GM18508 (cell line): ENCODE data around the gene IL7R.

ENCODE experiments used
- ATAC-seq: cut with Tn5 transposase; IDR thresholded peaks from one replicate; pipeline ENCODE4 v1.9.1; 2021; ENCODE audit warnings: moderate number of reproducible peaks; ENCODE audit not compliant: insufficient read depth, unreplicated experiment

IL7R gene

DNA sequence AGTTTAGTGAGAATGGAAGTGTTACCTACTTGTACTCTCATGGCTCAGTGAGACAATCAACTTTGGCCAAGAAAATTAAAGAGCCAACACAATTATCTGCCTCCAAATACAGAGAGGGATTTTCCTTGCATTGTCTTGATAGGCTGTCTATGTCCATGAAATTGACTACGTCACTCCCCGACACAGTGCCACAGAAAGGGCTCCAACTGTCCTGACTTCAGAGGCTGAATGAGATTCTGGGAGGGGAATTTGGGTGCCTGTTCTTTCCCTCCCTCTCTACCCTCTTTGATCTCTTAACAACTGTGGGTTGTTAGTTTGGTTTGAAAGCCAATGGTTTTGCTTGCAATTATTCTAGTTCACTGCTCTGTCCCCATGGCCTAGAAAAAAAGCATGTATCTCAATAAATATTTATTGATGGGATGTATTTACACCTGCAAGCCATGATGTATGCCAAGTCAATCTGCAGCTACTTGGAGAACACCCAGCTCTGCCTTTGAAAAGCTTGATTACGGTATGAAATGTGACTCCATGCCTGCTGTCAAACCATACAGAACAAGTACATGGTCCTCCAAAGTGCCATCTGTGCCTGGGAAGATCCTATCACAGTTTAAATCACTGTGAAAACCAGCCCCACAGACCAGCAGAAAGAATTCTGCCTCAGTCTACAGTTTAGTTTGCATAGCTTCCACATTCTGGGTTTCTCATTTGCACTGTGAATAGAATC is 44.4 kb downstream of the IL7R start:
- no peak for ATAC-seq

DNA sequence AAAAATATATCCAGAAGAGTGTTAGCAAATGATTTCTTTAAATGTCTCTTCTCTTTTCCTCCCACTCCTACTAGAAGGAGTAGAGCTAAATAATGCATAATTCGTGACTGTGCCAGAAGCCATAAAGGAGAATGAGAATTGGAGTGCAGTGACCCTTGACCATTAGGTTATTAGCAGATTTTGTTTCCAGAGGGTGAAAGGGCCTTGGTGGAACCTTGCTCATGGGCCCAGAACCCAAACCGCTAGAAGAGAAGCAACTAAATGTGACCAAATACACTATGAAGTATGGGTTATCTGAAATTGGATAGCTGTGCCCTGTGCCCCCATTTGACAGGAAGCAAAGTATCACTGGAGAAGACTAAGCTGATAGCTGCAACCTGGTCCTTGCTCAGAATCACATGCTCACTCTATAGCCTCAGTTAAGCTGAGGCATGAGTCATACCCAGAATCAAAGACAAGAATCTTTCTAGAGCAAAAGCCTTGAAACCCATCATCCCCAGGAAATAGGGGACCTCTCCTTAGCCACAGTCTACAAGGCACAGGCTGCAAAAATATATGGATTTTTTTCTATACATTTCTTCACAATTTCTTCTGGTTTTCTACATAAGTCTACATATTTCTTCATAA is 45.5 kb downstream of the IL7R start:
- ATAC-seq = no peak

DNA sequence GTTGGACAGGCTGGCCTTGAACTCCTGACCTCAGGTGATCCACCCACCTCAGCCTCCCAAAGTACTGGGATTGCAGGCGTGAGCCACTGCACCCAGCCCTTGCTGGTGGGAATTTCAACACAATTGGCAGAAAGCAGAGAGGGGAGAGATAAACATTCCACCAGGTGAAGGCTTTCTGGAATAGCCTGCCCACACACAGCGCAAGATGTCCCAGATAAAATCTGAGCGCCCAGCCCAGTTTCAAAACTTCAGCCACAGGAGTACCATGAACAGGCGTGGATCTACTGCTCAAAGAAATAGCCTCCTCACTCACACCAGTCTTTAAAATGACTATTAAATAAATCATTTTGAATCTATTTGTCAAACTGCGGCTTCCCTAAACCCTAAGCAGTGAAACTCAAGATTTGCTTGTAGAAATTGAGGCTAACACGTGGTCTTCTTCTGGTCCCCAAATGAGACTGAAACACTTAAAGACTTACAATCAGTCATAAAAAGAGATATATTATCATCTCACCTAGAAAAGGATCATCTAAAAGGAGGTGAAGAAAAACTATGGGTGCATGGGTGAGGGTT is 47.0 kb downstream of the IL7R start:
- ATAC-seq = no peak

DNA sequence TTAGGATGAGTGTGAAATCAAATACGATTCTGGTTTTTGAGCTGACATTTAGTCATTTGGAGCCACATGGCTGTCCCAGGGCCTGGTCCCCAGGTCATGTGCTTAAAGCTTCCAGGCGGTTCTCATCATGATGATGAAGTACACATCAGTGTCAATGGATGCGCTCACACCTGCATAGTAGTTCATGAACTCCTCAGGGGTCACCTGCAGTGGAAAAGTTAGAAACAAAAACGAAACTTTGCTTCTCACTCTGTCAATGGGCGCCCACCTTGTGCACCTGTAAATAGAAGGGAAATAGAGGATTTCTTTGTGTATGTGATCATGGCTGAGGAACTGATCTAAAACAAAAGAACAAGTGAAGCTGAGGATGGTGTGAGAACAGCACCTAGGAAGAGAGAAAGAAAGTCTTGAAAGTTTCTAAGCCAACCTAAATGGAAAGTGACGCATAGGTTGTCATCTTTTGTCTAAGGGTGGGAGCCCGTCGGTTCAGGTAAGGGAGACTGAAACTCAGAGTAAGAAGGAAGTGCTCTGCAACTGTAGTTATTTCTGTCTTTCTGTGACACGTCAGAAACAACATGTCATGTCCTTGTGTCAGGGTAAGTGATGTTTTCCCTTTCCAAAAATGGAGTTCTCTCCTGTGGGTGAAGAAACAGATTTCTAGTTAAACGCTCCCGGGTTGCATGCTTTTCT is 47.9 kb downstream of the IL7R start:
- no peak for ATAC-seq

DNA sequence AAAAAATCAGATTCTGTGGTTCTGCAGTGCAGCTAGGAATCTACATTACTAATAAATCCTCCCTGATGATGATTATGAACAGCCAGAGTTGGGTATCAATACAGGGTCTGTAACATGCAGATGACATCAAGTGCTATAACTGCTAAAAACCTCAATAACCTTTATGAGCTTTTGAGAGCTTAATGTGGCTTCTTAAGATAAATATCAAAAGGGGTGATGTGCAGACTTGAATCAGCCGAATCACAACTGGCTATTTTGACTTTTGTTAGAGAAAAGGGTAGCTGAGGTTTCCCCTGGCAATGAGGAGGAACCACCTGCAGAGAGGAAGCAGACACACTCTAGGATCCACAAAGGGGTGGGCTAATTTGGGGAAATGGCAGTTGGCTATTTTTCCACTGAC is 51.5 kb downstream of the IL7R start:
- ATAC-seq = no peak

DNA sequence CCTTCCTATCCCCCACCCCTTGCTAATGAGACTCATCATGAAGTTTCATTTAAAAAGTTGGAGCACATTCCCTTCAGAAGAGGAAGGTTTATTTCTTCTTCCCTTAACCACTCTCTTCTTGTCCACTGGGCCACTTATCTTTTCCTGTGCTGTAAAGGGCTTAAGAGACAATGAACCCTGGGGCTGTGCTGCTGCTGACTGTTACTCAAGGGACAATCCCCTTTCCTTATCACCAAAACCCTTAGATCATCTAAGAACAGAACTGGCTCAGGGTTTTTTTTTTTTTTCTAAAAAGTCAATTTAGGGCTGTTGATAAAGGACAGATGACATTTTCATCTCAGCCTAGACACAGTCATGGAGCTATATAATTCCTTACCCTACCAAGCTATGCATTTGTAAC is 52.1 kb downstream of the IL7R start:
- no peak for ATAC-seq

DNA sequence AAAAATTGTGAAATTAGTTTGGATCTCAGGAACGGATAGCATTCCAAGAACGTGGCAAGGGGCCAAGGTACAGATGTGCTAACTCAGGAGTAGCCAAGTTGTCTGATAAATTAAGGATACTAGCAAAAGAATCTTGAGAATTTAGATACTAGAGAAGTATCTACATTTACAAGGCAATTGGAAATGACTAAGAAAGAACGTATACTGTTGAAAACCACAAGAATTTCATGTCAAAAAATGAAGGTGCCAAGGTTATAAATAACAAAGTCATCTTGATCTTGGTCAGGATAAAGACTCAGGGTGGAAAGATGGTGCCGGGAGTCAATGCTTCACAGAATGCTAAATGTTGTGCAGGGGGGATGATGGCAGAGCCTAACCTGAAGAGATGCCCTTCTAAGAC is 62.5 kb downstream of the IL7R start:
- ATAC-seq = no peak

DNA sequence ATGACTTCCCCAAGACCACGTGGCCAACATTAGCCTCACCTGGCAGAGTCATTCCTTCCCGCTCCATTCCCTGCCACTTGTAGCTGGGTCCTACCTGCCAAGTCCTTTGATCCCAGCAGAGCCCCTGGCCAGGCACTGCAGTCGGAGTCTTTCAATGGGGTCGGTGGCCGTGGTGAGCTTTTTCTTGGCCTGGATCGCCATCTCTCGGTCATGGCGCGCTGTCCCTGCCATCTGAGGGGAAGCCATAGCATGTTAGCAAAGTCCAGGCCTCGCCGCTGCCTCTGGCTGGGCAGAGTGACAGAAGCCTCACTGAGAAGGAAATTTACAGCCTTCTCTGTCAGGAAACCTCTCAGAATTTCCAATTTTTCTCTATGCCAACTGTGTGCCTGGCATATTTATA is 64.2 kb downstream of the IL7R start:
- ATAC-seq = no peak

DNA sequence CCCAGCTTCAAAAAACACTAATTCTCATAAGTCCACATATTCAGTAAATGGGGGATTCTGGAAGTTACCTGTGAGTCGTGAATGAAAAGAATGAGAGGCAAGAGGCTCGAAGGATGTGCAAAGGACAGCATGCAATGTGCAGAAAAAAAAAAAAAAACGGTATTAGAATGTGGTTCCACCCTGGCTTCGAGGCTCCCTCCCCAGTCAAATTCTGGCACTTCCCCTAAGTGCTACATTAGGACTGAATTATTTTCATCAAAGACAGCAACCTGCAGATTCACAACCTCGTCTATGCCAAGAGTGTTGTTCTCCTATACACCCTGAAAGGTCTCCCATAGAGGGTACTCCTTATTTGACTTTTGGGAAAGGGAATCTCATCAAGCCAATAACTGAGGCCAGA is 65.2 kb downstream of the IL7R start:
- no peak for ATAC-seq

DNA sequence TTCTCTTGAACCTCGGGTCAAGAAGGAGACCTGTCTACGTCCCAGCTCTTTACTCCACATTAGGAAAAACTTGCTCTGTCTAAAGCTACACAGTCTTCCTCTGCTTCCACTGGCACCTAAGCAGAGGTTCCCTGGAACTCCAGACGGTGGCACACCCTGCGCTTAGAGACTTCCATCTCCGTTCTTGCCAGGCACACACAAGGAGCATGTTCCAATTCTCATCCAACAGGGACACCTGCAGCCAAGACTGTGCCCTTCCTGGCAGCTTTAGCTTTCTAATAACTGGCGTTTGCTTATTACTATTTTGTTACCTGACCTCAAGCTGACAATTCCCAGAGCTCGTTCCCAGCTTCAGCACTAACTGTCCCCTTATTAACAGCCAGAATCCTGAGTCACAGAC is 65.8 kb downstream of the IL7R start:
- no peak for ATAC-seq

DNA sequence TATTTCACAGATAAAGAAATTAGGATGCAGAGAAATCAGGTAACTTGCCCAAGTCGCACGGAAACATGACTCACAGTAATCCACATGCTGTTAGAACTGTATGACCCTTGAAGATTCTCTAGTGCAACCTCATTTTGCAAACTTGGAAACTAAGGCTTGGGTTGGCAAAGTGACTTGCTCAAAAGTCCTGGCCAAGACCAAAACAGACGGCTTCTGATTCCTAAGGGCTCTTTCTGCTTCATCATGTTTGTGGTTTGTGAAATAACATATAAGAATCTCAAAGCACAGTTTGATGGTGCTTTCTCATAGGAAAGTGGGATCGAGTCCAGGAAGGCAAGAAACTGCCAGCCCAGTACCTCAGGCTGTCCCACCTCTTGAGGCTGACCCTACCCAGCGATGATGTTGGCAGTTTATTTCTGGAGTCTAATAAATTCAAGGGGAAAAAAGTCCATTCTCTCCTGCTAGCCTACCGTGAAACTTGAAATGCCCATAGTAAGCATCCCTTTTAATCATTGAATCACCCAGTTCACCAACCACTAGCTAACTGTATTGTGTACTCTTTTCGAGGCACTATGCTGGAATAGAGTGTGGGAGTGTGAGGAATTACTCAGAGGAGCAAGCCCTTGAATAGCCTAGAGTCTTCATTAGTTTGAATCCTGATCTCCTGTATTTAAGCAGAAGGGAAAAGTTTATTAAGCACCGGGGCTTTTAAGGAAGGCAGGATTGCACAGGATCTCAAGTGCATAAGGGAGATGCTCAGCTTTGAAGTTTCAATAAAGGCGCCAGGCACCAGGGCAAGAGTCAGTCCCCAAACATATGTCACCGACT is 67.6 kb downstream of the IL7R start:
- no peak for ATAC-seq

DNA sequence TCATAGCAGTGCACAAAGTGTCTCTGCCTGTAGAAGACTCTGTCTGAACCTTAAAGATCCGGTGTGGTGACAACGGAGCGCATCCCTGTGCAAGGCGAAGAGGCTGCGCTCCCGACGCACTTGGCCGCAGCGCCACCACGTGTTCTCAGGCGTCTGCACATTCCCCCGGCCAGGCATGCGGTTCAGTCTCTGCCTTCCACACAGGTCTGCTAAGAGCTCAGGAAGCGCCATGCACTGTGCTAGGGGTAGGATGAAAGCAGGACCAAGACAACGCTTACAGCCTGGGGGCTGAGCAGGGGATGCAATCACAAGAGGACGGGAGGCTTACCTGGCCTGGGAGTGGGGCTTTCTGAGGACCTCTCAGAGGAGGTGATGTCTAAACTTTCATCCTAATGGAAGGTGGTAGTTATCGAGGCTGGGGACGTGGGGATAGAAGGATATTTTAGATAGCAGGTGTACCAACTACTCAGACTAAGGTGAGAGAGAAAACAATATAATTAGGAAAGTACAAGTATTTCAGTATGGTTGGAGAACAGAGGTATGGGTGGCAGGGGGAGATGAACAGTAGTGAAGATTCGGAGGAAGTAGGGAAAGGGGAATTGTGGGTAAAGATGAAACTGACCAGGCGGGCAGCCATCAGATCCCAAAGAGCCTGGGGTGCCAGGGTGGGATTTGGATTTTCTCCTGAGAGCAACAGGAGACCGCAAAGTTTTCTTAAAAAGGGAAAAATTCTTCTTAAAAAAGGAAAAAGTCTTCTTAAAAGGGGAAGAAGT is 68.4 kb downstream of the IL7R start:
- no peak for ATAC-seq

DNA sequence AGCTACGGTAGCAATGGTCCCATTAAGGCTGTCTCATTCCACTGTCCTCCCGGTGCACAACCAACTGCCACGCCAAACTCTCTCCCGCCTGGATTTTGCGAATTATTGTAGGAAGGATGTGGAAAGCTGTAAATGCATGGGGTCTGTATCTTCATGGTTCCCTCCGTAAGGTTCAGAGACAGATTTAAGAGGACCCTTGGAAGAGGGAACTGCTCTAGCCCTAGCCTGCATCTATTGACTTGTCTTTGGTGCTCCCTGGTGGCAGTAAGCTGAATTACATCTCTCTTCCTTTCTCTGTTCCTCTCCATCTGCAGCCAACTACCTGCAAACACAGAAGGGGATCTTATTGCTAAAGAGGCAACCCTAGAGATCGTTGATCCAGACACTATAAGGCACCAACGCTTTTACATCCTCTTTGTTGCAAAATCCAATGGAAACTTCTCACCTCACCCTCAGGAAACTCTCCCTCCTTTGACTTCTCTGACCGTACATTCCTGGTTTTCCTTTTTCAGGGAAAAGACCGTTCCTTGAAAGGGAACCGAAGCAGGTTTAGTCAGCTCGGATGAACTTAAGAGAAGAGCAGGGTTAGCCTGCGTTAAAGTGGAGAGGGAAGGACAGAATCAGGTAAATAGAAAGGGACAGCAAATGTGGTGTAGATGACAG is 69.8 kb downstream of the IL7R start:
- ATAC-seq = no peak
